Measurements from ENCODE around the gene MTHFD1L.

Gene MTHFD1L

DNA sequence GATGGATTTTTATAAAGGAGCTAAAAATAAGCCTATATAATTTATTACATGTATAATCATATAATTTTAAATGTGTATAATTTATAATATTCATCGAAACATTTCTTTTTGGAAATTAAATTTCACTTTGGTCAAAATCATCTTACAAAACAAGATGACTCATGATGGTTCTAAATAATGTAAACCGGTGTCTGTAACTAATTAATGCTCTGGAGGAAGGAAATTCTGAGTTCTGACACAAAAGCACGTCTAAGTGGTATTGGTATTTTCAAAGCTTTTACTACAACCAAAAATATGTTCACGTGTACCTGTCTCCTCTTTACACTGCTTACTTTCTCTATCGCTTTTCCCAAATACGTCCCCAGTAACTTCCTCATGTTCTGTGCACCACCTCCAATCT, 134.1 kb downstream of the MTHFD1L start:
- H3K27ac ChIP-seq (ENCODE audit: low read length): no peak overlapping the region

GRCh38 chr6:151001387-151002056, 136.0 kb downstream of the MTHFD1L start:
- DNase-seq (ENCODE audit: low read depth, low spot score): no peak
- WGBS (ENCODE audit: insufficient coverage, insufficient read length): no CpG with 5 or more reads among the region's 5 CpGs
- H3K4me1 ChIP-seq (ENCODE audit: control insufficient read depth, insufficient read depth, low read length): no peaks in the 10 kb centered on the region
- no peaks in the 10 kb centered on the region for H3K27me3 ChIP-seq (ENCODE audit: control insufficient read depth, insufficient read depth, low read length)
- H3K4me3 ChIP-seq (ENCODE audit: low read length): no peak overlapping the region
- no peak overlapping the region for H3K27ac ChIP-seq (ENCODE audit: low read length)
- no peaks in the 10 kb centered on the region for H3K9me3 ChIP-seq (ENCODE audit: control insufficient read depth, insufficient read depth, low read length)
- H3K36me3 ChIP-seq (ENCODE audit: control insufficient read depth, insufficient read depth, low read length): no peaks in the 10 kb centered on the region

More for the DNA sequence above, 134.1 kb downstream of the MTHFD1L start:
- H3K4me1 ChIP-seq (ENCODE audit: control insufficient read depth, insufficient read depth, low read length): no peaks in the 10 kb centered on the region
- no peaks in the 10 kb centered on the region for H3K9me3 ChIP-seq (ENCODE audit: control insufficient read depth, insufficient read depth, low read length)
- no peaks in the 10 kb centered on the region for H3K27me3 ChIP-seq (ENCODE audit: control insufficient read depth, insufficient read depth, low read length)
- no peak overlapping the region for H3K4me3 ChIP-seq (ENCODE audit: low read length)
- DNase-seq (ENCODE audit: low read depth, low spot score): no peak
- H3K36me3 ChIP-seq (ENCODE audit: control insufficient read depth, insufficient read depth, low read length): no peaks in the 10 kb centered on the region
- WGBS (ENCODE audit: insufficient coverage, insufficient read length): 100% methylated on average over 3 of the region's 6 CpGs

DNA sequence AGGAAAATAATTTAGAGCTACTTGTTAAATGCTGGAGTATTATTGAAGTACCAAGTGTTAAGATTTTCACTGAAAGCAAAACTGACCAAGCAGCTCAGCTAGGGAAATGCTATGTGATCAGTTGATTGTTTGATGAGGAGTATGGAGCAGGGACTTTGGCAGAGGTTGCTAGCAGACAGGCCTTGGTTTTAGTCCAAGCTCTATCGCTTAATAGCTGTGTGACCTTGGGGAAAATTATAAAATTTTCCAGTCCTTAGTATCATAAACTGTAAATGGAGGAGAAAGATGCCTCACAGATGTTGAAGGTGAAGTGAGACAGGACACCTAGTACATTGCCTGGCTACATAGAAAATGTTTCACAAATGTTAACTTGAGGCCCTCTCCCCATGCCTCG, 136.6 kb downstream of the MTHFD1L start:
- Histone ChIP-seq H3K27me3 (ENCODE audit: control insufficient read depth, insufficient read depth, low read length) (no peaks in the 10 kb centered on the region), H3K4me1 (ENCODE audit: control insufficient read depth, insufficient read depth, low read length) (peaks cover 2% of the 10 kb centered on the region; the same call in 1 of the 2 replicates), H3K9me3 (ENCODE audit: control insufficient read depth, insufficient read depth, low read length) (no peaks in the 10 kb centered on the region), H3K4me3 (ENCODE audit: low read length) (no peak overlapping the region), H3K36me3 (ENCODE audit: control insufficient read depth, insufficient read depth, low read length) (no peaks in the 10 kb centered on the region), H3K27ac (ENCODE audit: low read length) (no peak overlapping the region)
- DNase-seq (ENCODE audit: low read depth, low spot score): no peak
- WGBS (ENCODE audit: insufficient coverage, insufficient read length): no CpG with 5 or more reads among the region's 2 CpGs

DNA sequence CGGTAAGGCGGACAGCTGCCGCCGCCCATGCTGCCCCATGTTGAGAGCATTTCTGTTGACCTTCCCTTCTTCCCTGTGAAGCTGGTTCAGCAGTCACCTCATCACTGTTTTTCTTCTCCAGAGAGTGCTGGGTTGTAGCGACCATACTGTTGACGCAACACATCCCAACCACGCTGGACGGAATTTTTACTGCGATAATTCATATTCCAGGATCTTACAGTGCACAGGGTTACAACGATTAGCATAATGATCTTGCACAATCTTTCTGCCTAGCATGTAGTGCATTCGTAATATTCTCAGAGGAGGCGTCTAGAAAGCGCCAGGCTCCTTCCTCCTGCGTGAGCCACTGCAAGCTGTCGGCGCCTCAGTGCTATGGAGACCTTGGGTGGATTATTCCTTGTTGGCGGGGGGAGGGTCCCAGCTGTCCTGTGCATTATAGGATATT, 137.0 kb downstream of the MTHFD1L start:
- H3K27ac ChIP-seq (ENCODE audit: low read length): no peak overlapping the region
- no peak for DNase-seq (ENCODE audit: low read depth, low spot score)
- H3K4me3 ChIP-seq (ENCODE audit: low read length): no peak overlapping the region
- no peaks in the 10 kb centered on the region for H3K36me3 ChIP-seq (ENCODE audit: control insufficient read depth, insufficient read depth, low read length)
- no peaks in the 10 kb centered on the region for H3K9me3 ChIP-seq (ENCODE audit: control insufficient read depth, insufficient read depth, low read length)
- peaks cover 4% of the 10 kb centered on the region; the same call in 1 of the 2 replicates for H3K4me1 ChIP-seq (ENCODE audit: control insufficient read depth, insufficient read depth, low read length)
- no CpG with 5 or more reads among the region's 17 CpGs for WGBS (ENCODE audit: insufficient coverage, insufficient read length)
- H3K27me3 ChIP-seq (ENCODE audit: control insufficient read depth, insufficient read depth, low read length): no peaks in the 10 kb centered on the region

DNA sequence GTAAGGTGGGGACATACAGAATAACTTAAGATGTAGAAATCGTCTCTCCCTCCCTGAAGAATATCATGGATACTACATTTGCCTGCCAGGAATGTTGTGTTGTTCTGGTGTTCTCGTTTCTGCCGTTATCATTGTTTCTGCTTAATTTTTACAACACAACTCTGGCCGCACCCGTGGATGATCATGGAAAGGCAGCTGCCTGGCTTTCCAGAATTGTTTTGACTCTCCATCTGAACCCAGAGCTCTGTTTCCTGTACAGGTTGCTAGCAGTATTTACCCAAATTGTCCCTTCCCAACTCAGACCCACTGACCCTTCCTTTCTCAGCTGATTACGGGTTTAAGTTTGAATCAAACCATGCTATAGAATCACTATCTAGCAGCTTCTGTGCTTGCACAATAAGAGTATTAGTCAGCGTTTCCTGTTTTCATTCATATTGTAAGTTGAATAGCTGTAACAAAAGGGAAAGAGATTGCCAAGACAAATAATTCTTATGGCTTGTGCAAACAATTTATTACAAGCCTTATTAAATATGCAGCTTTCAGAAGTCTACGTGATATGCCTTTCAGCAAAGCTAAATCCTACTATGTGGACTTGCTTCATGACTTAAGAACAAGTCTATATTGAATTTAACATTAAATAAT, 139.0 kb downstream of the MTHFD1L start:
- Histone ChIP-seq H3K36me3 (ENCODE audit: control insufficient read depth, insufficient read depth, low read length) (no peaks in the 10 kb centered on the region), H3K27ac (ENCODE audit: low read length) (no peak overlapping the region), H3K9me3 (ENCODE audit: control insufficient read depth, insufficient read depth, low read length) (no peaks in the 10 kb centered on the region), H3K4me3 (ENCODE audit: low read length) (no peak overlapping the region), H3K27me3 (ENCODE audit: control insufficient read depth, insufficient read depth, low read length) (no peaks in the 10 kb centered on the region), H3K4me1 (ENCODE audit: control insufficient read depth, insufficient read depth, low read length) (peaks cover 6% of the 10 kb centered on the region; the same call in 1 of the 2 replicates)
- WGBS (ENCODE audit: insufficient coverage, insufficient read length): no CpG with 5 or more reads among the region's 8 CpGs
- no peak for DNase-seq (ENCODE audit: low read depth, low spot score)

DNA sequence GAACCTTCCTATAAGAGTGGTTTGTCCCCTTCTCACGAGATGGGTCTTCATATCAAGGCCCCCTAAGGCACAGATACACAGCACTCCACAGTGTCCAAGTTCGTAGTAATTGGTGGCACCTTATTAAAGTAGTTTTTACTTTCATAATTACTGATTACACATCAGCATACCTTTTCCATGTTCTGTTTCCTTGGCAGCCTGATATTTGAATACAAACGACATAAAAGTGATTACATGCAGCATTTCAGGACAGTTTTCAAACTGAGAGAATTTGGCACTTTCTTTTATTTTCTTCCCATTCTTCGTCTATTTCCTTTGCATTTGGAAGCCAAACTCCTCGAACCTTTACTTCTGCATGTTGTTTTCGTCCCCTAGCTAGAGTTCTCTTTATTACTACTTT, 139.7 kb downstream of the MTHFD1L start:
- Histone ChIP-seq H3K9me3 (ENCODE audit: control insufficient read depth, insufficient read depth, low read length) (no peaks in the 10 kb centered on the region), H3K4me1 (ENCODE audit: control insufficient read depth, insufficient read depth, low read length) (peaks cover 6% of the 10 kb centered on the region; the same call in 1 of the 2 replicates), H3K27ac (ENCODE audit: low read length) (no peak overlapping the region), H3K36me3 (ENCODE audit: control insufficient read depth, insufficient read depth, low read length) (no peaks in the 10 kb centered on the region), H3K27me3 (ENCODE audit: control insufficient read depth, insufficient read depth, low read length) (no peaks in the 10 kb centered on the region), H3K4me3 (ENCODE audit: low read length) (no peak overlapping the region)
- no CpG with 5 or more reads among the region's 6 CpGs for WGBS (ENCODE audit: insufficient coverage, insufficient read length)
- DNase-seq (ENCODE audit: low read depth, low spot score): no peak

DNA sequence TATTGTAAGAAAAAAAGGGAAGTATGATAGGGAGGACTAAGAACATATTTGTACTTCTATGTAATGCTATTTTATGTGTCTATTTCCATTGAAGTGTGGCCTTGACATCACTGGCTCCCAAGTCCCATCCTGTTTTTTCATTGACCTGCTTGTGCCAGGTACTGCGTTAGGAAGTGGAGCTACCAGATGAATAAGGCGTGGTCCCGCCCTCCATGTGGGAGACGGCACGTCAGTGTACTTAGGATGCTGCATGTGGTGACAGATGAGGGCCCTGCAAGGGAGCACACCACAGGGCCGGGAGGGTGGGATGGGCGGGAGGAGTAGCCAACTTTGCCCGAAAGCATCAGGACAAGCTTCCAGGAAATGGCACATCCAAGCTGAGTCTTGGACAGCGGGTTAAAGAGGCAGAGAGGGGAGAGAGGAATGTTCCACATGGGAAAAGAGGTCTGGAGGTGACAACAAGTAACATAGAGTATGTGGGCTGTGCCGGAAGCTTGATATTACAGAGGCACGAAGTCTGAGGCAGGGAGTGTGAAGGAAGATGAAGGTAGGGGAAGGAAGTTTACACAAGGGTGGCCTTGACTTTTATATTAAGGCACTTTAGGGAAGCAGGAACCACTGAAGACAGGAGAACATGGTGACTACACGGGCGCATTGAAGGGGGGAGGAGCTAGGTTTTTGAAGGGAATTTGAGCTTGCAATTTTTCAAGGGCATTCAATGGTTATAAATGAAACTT, 140.6 kb downstream of the MTHFD1L start:
- Histone ChIP-seq H3K9me3 (ENCODE audit: control insufficient read depth, insufficient read depth, low read length) (no peaks in the 10 kb centered on the region), H3K4me3 (ENCODE audit: low read length) (no peak overlapping the region), H3K4me1 (ENCODE audit: control insufficient read depth, insufficient read depth, low read length) (peaks cover 6% of the 10 kb centered on the region; the same call in 1 of the 2 replicates), H3K27ac (ENCODE audit: low read length) (no peak overlapping the region), H3K36me3 (ENCODE audit: control insufficient read depth, insufficient read depth, low read length) (no peaks in the 10 kb centered on the region), H3K27me3 (ENCODE audit: control insufficient read depth, insufficient read depth, low read length) (no peaks in the 10 kb centered on the region)
- no peak for DNase-seq (ENCODE audit: low read depth, low spot score)
- WGBS (ENCODE audit: insufficient coverage, insufficient read length): no CpG with 5 or more reads among the region's 13 CpGs

- no peak for DNase-seq (ENCODE audit: low read depth, low spot score)
- H3K4me3 ChIP-seq (ENCODE audit: low read length): no peak overlapping the region
- H3K27ac ChIP-seq (ENCODE audit: low read length): no peak overlapping the region
- no CpG with 5 or more reads among the region's 3 CpGs for WGBS (ENCODE audit: insufficient coverage, insufficient read length)
- no peaks in the 10 kb centered on the region for H3K36me3 ChIP-seq (ENCODE audit: control insufficient read depth, insufficient read depth, low read length)
- H3K27me3 ChIP-seq (ENCODE audit: control insufficient read depth, insufficient read depth, low read length): no peaks in the 10 kb centered on the region
- peaks cover 6% of the 10 kb centered on the region; the same call in 1 of the 2 replicates for H3K4me1 ChIP-seq (ENCODE audit: control insufficient read depth, insufficient read depth, low read length)
- H3K9me3 ChIP-seq (ENCODE audit: control insufficient read depth, insufficient read depth, low read length): no peaks in the 10 kb centered on the region
These were observed 141.6 kb downstream of the MTHFD1L start for GRCh38 chr6:151007076-151007475.

- Histone ChIP-seq H3K9me3 (ENCODE audit: control insufficient read depth, insufficient read depth, low read length) (no peaks in the 10 kb centered on the region), H3K4me1 (ENCODE audit: control insufficient read depth, insufficient read depth, low read length) (peaks cover 6% of the 10 kb centered on the region; the same call in 1 of the 2 replicates), H3K27me3 (ENCODE audit: control insufficient read depth, insufficient read depth, low read length) (no peaks in the 10 kb centered on the region), H3K4me3 (ENCODE audit: low read length) (no peak overlapping the region), H3K27ac (ENCODE audit: low read length) (no peak overlapping the region), H3K36me3 (ENCODE audit: control insufficient read depth, insufficient read depth, low read length) (no peaks in the 10 kb centered on the region)
- no CpG with 5 or more reads among the region's 4 CpGs for WGBS (ENCODE audit: insufficient coverage, insufficient read length)
- no peak for DNase-seq (ENCODE audit: low read depth, low spot score)
These were observed 142.4 kb downstream of the MTHFD1L start for GRCh38 chr6:151007922-151008321.

DNA sequence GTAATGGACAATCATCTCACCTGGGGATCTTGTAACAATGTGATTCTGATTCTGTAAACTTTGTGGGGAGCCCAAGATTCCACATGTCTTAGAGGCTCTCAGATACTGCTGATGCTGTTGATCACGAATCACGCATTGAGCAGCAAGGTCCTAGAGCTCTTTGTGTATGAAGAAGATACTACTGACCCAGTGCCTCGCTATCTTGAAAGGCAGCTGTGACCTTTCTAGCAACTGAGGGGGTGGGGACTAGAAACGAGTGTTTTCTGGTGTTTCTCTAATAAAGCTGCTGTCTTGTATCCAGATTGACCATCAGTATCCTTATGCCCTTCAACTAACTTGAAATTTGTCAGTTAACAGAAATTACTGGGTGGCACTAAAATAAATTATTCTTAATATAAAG, 142.9 kb downstream of the MTHFD1L start:
- peaks cover 6% of the 10 kb centered on the region; the same call in 1 of the 2 replicates for H3K4me1 ChIP-seq (ENCODE audit: control insufficient read depth, insufficient read depth, low read length)
- H3K4me3 ChIP-seq (ENCODE audit: low read length): no peak overlapping the region
- no peaks in the 10 kb centered on the region for H3K36me3 ChIP-seq (ENCODE audit: control insufficient read depth, insufficient read depth, low read length)
- no peak for DNase-seq (ENCODE audit: low read depth, low spot score)
- no CpG with 5 or more reads among the region's 4 CpGs for WGBS (ENCODE audit: insufficient coverage, insufficient read length)
- H3K27ac ChIP-seq (ENCODE audit: low read length): no peak overlapping the region
- H3K9me3 ChIP-seq (ENCODE audit: control insufficient read depth, insufficient read depth, low read length): no peaks in the 10 kb centered on the region
- no peaks in the 10 kb centered on the region for H3K27me3 ChIP-seq (ENCODE audit: control insufficient read depth, insufficient read depth, low read length)
